HG02973 (cell line): Measurements from ENCODE around the gene SLFN5.
"Not testable (repeated sequence)": the region's sequence is repeated elsewhere in the genome, so short reads cannot be mapped to it uniquely, and the experiment has no call there.

Source experiments
- ATAC-seq: cut with Tn5 transposase; IDR thresholded peaks from one replicate; pipeline ENCODE4 v1.9.1; 2021; ENCODE audit warnings: moderate library complexity; ENCODE audit not compliant: unreplicated experiment

The SLFN5 gene

DNA sequence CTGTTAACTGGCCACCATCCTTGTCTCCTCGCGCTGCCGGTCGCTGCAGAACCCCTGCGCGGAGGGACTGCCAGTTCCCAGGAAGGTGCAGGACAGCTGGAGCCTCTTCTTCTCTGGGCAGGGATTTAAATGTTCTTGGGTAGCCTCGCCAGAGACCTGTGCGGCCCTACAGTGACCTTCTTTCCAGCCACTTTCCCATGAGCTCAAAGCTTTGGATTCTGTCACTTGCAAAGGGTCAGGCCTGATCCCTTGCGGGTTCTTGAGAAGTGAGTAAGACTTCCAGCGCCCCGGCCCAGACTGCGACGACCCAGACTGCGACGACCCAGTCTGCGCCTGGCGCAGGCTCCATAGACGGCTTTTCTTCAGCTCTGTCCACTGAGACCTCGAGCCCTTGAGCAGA lies 1.4 kb upstream of the SLFN5 start:
- no peak for ATAC-seq

DNA sequence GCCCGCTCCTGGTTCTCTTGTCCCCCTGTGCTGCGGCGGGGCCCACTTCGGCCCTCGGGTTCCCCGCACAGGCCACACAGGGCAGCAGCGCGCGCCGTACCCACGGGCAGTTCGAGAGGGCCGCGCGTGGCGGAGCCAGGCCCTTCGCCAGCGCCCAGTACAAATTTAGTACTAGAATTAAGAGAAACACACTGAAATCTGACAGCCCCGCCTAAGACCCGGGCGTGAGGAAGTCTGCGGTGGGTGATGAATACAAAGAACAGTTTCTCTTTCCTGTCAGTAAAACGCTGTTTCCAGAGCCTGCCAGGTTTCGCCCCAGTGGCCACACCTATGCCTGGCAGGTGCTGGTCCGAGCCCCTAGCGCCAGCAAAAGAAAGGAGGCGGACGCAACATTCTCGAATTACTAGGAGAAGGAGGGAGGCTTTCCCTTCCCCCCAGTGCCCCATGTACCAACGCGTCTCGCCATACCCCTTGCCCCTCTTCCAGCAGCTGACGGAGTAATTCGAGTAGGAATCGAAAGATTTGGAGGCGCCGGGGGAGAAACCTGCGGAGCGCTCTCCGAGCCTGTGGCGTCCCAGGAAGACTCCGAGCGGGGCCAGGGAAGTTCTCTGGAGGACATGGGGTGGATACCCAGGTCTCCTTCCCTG lies 591 bp upstream of the SLFN5 start:
- peak; percentile 43 for ATAC-seq

DNA sequence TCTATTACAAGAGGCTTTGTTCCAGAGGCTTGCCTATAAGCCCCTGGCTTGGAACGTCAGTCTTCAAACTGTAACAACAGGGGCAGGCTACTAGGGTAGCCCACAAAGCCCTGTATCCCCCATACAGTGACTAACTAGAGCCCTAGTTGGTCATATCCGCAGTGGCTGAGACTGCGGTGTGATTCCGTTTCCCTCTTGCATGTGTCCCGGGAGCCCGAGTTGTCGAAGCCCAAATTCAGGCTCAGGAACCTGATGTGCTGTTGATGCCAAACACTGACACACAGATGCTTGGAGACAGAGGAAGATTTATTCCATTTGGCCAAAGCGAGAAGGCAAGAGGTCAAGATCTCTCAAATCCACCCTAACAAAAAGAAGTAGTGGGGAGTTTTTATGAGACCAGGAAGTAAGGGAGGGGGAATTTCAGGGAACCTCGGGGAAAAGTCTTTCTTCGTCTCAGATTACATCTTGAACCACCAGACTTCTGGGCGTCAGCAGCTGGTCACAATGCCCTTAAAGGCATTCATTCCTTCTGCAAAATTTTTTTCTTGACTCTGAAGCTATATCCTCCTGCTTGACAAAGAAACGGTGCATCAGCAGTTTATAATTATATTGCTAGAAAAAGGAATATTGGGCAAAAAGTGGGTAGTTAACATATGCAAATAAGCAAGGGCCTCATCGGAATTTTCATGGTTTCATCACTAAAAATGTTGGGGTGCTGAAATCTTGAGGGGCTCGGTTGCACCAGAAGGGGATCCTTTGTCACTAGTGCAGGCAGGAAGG lies 879 bp downstream of the SLFN5 start:
- no peak for ATAC-seq

DNA sequence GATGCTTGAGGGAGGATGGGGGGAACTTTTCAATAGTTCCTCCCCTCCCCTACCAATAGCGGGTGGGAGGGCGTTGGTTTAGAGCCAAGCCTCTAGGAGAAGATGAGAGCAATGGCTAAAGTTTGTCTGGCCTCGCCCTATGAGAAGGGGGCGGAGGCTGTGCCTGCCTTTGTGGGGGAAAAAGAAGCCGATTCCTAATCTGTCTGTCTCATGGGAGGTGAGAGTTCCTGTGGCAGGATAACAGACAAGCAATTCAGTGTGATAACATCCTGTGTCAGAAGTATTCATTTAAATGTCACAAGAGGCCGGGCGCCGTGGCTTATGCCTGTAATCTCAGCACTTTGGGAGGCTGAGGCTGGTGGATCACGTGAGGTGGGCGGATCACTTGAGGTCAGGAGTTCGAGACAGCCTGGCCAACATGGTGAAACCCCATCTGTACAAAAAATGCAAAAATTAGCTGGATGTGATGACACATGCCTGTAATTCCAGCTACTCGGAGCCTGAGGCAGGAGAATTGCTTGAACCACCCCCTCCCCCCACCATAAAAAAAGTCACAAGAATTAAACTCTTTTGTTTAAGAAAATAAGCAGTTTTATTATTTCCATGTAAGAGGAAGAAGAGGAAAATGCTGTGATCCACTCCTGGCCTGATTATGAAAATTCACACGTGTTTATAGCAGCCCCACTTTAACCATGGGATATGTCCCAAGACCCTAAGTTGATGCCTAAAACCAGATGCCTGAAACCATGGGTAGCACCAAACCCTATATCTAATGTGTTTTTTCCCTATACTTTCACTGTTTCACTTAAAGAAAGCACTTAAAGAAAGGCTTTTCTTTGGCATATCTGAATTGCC lies 1.7 kb downstream of the SLFN5 start:
- ATAC-seq = peak; percentile 42

DNA sequence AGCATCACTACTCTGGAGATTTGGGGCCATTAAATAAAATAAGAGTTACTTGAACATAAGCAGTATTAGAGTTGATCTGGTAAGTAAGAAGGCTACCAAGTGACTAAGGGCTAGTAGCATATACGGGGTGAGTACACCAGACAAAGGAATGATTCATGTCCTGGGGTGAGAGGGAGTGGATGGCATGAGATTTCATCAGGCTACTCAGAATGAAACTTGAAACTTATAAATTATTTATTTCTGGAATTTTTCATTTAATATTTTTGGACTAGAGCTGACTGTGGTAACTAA lies 2.3 kb downstream of the SLFN5 start:
- no peak for ATAC-seq

GRCh38 chr17:35252651-35253050 lies 9.8 kb downstream of the SLFN5 start:
- no peak for ATAC-seq

DNA sequence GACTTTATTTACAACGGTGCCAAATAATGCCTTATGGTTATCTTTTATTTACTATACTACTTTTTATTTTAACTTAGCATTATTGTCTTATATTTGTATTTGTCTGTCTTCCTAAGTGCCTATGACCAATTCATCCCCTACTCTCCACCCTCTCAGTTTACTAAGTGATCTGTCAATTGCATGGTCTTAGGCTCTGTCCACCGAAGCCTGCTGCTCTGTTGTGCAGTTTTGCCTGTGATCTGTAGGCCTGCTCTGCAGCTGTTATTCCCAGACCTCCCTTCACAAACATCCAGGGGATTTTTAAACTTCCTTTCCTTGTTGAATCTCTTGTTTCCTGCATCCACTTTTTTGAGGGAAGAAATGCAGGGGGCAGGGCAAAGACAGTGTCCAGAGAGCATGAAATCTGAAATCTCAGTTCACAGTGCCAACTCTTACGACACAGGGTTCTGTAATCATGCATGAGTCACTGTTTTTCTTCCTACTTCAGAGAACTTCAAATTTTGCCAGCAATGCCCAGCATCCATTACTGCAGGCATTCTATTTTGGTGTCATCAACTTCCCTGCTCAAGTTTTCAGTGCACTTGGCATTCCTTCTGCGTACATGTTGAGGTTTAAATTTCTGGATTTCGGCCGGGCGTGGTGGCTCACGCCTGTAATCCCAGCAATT lies 11.4 kb downstream of the SLFN5 start:
- ATAC-seq = no peak

DNA sequence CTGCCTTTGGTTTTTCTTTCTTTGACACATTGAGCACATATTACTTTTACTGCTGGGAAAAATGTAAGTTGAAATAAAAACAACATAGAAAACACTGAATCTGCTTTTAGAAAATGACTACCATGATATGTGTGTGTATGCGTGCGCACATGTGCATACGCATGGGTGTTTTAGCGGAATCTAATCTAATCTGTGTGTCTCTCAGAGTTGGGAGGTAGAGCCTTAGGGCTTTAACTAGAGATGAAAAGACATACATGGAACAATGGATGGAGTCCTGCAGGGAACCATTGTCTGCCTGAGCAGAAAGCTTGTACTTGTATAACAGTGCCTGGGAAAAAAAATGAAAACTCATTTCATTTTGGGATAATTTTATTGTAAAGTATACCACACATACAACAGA lies 12.4 kb downstream of the SLFN5 start:
- no peak for ATAC-seq

DNA sequence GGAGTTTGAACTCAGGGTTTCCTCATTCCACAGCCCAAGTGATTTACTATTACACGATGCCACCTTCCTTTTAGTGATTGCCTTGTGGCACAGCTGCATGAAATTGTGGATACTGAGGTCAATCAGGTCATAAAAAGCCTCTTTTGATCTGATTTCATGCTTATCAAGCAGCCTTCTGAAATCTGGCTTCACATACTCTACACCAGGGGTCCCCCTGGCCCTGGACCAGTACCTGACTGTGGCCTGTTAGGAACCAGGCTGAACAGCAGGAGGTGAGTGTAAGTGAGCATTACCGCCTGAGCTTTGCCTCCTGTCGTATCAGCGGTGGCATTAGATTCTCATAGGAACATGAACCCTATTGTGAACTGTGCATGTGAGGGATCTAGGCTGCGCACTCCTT lies 13.8 kb downstream of the SLFN5 start:
- no peak for ATAC-seq

DNA sequence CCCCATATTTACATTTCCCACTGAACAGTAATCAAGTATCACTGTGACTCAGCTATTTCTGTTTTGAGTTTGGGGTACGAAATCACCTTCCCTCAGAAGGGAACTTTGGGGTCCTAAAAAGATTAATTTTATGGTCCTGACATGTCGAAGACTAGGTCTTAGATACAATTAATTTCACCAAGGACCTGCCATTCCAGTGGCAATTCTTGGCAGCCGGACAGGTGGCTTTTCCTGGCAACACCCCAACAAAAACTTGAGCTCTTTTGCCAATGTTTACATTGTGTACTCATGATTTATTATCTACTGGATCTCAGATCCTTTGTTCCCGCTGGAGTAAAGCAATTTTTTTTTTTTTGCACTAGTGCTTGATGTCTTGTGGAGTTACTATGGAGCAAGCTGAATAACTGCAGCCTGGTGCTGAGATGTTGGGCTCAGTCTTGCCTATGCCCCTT lies 14.4 kb downstream of the SLFN5 start:
- ATAC-seq = no peak

DNA sequence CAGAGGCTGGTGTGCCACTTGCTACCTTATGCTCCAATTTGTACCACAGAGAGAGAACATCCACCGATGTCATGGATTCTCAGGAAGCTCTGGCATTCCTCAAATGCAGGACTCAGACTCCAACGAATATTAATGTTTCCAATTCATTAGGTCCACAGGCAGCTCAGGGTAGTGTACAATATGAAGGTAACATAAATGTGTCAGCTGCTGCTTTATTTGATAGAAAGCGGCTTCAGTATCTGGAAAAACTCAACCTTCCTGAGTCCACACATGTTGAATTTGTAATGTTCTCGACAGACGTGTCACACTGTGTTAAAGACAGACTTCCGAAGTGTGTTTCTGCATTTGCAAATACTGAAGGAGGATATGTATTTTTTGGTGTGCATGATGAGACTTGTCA lies 16.1 kb downstream of the SLFN5 start:
- no peak for ATAC-seq

GRCh38 chr17:35265071-35265470 lies 22.2 kb downstream of the SLFN5 start:
- ATAC-seq = no peak

- ATAC-seq = no peak
These were observed 22.8 kb downstream of the SLFN5 start for GRCh38 chr17:35265566-35266141.

DNA sequence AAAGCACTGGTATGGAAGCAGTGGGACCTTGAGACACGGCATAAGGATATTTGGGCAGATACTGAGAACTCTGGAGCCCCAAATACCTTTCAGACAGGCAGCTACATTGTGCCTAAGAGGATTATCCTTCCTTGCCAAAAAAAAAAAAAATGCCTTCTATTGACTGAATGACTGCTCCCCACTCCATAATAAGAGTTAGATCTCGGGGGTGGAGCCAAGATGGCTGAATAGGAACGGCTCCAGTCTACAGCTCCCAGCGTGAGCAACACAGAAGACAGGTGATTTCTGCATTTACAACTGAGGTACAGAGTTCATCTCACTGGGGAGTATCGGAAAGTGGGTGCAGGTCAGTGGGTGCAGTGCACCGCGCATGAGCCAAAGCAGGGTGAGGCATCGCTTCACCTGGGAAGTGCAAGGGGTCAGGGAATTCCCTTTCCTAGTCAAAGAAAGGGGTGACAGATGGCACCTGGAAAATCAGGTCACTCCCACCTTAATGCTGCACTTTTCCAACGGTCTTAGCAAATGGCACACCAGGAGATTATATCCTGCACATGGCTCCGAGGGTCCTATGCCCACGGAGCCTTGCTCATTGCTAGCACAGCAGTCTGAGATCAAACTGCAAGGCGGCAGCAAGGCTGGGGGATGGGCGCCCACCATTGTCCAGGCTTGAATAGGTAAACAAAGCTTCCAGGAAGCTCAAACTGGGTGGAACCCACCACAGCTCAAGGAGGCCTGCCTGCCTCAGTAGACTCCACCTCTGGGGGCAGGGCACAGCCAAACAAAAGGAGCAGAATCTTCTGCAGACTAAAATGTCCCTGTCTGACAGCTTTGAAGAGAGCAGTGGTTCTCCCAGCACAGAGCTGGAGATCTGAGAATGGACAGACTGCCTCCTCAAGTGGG lies 31.5 kb downstream of the SLFN5 start:
- ATAC-seq = not testable (repeated sequence)

DNA sequence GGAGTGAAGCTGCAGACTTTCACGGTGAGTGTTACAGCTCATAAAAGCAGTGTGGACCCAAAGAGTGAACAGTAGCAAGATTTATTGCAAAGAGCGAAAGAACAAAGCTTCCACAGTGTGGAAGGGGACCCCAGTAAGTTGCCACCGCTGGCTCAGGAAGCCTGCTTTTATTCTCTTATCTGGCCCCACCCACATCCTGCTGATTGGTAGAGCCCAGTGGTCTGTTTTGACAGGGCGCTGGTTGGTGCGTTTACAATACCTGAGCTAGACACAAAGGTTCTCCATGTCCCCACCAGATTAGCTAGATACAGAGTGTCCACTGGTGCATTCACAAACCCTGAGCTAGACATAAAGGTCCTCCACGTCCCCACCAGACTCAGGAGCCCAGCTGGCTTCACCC lies 35.6 kb downstream of the SLFN5 start:
- not testable (repeated sequence) for ATAC-seq

DNA sequence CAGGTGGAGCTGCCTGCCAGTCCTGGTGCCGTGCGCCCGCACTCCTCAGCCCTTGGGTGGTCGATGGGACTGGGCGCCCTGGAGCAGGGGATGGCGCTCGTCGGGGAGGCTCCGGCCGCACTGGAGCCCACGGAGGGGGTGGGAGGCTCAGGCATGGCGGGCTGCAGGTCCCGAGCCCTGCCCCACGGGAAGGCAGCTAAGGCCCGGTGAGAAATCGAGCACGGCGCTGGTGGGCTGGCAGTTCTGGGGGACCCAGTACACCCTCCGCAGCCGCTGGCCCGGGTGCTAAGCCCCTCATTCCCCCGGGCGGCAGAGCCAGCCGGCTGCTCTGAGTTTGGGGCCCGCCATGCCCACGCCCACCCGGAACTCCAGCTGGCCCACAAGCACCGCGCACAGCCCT lies 36.0 kb downstream of the SLFN5 start:
- ATAC-seq = not testable (repeated sequence)

DNA sequence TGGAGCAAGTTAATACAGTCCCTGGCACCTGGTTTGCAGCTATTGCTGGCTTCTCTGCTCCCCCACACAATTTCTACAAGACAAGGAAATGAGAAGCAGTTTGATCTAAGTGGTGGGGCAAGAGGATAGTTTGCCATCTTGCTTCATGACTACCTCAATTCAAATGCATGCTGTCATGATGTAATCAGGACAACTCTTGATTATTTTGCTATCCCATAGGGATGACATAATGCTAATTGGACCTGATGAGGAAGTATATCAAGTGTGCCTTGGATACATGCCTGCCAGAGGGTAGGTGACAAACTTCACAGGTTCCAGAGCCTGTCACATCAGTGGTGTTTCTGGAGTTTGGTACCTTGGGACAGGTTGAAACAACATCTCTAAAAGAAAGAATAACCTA lies 40.9 kb downstream of the SLFN5 start:
- ATAC-seq = no peak

GRCh38 chr17:35284955-35285354 lies 42.1 kb downstream of the SLFN5 start:
- ATAC-seq = no peak

GRCh38 chr17:35286120-35286781 lies 43.4 kb downstream of the SLFN5 start:
- ATAC-seq = no peak
